ENCODE data around the gene LOXL3.
"Not testable (repeated sequence)": the region's sequence is repeated elsewhere in the genome, so short reads cannot be mapped to it uniquely, and the experiment has no call there.

The LOXL3 gene

GRCh38 chr2:74486141-74486540, 67.6 kb downstream of the LOXL3 start:
- H3K4me3 ChIP-seq (ENCODE audit: low read depth, low read length) = no peak overlapping the region
- no peak for TF ChIP-seq CTCF (IDR thresholded peaks at IDR 0.05; ENCODE audit: low read depth, low read length, missing control alignments)

GRCh38 chr2:74483675-74484164, 70.0 kb downstream of the LOXL3 start:
- peak overlapping the region; percentile 95 for H3K4me3 ChIP-seq (ENCODE audit: low read depth, low read length)
- not testable (repeated sequence) for DNase-seq (ENCODE audit: low read depth)

More at GRCh38 chr2:74486141-74486540, 67.6 kb downstream of the LOXL3 start:
- no peak for DNase-seq (ENCODE audit: low read depth)

- TF ChIP-seq CTCF (IDR thresholded peaks at IDR 0.05; ENCODE audit: low read depth, low read length, missing control alignments) = peak; percentile 92
- peak; percentile 84 for DNase-seq (ENCODE audit: low read depth)
- peak within 1 kb of the TSS; percentile 95 for H3K4me3 ChIP-seq (ENCODE audit: low read depth, low read length)
Measured at GRCh38 chr2:74482801-74483674, 70.7 kb downstream of the LOXL3 start, which contains the start of the genes CCDC142 and TTC31. Gene CCDC142 (minus strand): TSS chr2:74482998. CDS start chr2:74482837, 161 bp downstream. Gene TTC31 (plus strand): TSS chr2:74483081. CDS start chr2:74483096, 15 bp downstream.

Data from GM12864 (cell line).